ENCODE measurements around the gene GLDC.
"Not testable (repeated sequence)": the region's sequence is repeated elsewhere in the genome, so short reads cannot be mapped to it uniquely, and the experiment has no call there.

The GLDC gene

GRCh38 chr9:6565312-6565711, 80.2 kb downstream of the GLDC start:
- no peak for DNase-seq (ENCODE audit: low spot score)

- DNase-seq (ENCODE audit: low spot score), result no peak
Measured at GRCh38 chr9:6564868-6565267, 80.7 kb downstream of the GLDC start.

GRCh38 chr9:6564360-6564759, 81.2 kb downstream of the GLDC start:
- no peak for DNase-seq (ENCODE audit: low spot score)

DNA sequence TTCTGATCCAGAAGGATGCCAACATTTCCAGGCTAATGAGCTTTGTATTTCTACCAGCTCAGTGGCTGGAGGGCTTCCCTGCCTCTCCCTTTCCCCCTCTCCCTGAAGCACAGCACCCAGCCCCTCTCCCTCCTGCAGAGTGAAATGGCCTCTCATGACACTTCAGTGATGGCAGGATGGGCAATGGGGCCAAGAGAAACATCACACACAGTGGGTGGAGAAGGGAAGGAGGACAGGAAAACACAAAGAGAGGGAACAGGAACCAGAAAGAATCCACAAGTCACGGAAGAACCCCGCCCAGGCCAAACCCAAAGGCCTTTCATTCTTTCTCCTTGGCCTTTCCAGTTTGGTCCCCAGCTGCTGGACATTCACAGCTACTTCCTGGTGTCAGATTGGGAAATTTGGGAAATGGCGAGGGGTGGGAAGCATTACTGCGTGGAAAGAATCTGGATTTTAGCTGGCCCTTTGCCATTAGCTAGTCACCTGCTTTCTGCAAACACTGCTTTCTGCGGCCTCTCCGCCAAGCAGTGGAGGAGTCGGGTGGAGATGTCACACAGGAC, 82.6 kb downstream of the GLDC start:
- DNase-seq (ENCODE audit: low spot score), result no peak

DNA sequence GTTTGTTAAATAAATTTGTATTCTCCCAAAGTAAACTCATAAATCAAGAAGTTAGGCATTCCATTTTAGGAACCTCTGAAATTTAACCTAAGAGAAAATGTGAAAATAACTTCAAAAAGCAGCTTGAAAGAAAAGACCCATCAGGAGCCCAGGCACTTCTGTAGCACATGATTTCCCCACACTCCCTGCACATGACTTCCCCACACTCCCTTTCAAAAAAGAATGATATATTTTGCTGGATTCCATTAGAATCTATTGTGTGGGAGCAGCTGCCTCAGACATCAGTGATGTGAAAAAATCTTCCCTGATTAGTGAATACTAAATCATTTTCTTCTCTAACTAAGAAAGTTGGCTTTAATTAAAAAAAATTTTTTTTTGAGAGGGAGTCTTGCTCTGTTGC, 83.3 kb downstream of the GLDC start:
- no peak for DNase-seq (ENCODE audit: low spot score)

DNA sequence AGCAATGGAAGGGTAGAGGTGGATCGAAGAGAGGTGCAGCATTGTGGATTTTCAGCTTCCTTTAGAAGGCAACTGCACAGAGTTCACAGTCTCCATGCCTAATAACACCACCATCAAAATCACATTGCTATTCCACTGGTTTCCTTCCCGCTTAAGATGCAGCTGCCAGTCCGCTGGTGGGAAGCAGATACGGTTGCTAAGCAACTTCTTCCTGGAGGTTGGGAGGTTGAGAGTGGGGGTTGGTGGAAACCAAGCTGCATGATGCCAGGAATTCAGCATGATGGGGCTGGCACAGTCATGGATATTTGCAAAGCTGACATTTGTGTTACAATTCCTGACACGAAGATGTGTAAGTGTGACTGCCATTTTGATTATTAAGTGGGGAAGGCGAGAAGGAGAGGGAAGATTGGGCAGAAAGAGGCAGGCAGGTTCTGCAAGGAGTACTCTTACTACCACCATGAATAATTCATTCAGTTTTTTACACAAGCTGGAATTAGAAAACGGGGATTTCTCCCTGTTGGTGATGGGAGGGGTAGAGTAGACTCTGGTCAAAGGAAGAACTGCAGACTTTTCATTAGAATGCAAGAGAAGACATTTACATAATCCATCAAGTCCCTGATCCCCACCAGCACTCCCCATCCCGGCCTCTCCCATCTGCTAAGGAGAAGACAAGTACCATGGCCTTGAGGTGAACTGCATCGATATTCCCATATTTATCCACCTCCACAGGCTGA, 87.5 kb downstream of the GLDC start:
- DNase-seq (ENCODE audit: low spot score), result no peak

DNA sequence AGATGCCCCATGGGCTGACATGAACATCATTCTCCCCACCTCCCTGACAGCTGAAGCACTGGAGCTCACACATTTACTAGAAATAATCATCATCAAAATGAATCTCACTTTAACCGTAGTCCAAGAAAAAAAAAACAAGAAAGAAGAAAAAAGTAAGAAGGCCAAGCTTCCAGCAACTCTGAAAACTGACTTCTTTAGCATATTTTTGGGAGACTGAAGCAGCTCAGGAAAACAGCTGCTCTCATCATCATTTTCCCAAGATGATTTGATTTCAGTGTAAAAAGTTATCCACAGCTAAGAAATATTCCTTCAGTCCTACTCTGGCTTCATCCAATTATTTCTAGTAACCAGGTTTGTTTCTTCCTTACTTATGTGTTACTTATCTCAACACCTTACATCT, 91.7 kb downstream of the GLDC start:
- no peak for DNase-seq (ENCODE audit: low spot score)

DNA sequence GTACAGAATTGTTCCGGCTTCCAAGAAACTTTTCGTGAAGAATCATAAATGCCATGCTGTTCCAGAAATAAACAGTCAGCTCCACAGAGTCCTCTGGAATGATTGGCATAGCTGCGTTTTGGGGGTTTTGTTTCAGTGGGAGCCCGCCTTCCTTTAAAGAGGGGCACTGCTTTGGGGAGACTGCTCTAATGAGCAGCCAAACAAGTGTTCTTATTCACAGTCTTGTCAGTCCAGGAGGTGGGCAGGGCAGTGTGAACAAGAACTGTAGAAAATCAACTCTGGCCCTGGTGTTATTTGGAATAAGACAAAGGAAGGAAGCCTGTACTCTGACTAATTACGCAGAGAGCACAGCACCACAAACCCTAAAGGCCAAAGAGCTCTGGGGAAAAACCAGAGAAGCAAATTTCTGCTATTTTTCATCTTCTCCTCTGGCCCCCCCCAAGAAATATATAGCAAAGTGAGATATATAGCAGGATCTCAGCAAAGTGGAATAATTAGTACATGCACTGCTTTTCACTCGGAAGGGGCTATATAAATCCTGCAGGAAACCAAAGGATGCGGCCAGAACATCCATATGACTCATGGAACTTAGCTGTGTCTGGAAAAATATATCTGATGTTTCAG, 92.9 kb downstream of the GLDC start:
- DNase-seq (ENCODE audit: low spot score), result no peak

DNA sequence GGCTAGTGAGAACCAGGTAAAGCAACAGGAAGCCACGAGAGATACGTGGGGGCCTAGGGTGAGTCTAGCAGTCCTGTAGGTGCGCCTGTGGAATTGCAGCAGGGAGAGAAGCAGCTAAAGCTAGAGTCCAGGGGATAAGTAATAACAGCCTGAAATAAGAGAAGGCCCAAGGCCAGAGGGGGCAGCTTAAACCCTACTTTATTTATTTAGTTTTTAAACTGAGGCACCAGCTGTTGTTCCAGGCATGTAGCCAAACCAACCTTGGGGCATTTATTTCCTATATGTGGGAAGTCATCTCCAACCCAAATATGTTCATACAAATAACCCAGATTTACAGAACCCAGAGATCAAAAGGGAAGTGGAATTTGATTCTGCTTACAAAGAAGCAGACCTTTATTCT, 93.5 kb downstream of the GLDC start:
- DNase-seq (ENCODE audit: low spot score), result peak; percentile 62

DNA sequence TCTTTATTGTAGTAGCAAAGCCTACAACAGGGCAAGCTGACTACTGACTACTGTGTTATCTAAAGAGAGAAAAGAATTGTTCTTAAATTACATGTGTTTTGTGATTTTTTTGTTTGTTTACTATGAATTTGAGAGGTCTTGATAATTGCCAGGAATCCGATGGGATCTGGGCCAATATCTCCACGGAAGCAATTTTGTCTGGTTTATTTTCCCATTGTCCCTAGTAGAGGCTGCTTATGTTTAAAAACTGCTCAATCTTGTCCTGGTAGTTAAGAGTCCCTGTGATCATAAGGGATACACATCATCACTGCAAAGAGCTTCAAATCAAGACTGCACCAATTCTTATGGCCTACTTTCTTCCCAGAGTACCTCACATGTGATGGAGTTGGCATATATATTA, 94.4 kb downstream of the GLDC start:
- DNase-seq (ENCODE audit: low spot score), result no peak

GRCh38 chr9:6549106-6549800, 96.3 kb downstream of the GLDC start:
- no peak for DNase-seq (ENCODE audit: low spot score)

- DNase-seq (ENCODE audit: low spot score), result no peak
Measured at GRCh38 chr9:6545017-6545691, 100.4 kb downstream of the GLDC start.

GRCh38 chr9:6543204-6543603, 102.3 kb downstream of the GLDC start:
- DNase-seq (ENCODE audit: low spot score), result no peak

- not testable (repeated sequence) for DNase-seq (ENCODE audit: low spot score)
Measured at GRCh38 chr9:6542617-6543016, 102.9 kb downstream of the GLDC start.

DNA sequence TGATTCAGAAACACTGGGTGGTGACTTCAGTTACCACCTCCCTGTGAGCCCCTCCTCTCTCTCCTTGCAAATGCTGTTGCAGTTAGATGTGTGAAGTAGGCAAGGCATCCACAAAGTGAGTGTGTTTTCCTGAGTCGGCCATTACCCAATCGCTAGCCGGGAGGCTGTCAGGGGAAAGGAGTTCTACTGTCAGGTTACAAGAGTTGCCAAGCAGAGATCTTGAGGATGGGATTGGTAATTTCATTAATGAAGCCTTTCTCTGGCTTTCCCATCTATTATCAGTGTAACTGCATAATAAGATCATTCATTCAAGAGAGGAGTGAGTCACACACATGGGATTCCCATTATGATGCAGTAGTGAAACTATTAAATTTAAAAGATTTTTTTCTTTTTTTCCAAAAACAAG, 106.9 kb downstream of the GLDC start:
- no peak for DNase-seq (ENCODE audit: low spot score)

DNA sequence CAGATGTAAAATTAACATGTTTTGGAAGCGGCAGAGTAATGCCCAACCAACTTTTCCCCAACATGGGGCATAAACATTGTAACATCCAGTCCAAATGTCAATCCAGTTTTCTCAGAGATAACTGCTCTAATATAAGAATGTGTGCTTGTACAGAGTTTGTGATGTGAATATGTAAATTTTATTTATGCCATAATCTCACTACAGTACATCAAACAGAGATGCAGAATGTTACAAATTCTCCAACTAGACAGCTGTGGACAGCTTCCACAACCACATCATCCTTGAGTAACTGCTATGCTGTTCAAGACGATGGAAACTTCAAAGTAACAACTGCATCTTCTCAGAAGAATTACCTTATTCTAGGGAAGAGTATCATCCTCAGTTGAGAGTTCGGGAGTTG, 109.9 kb downstream of the GLDC start:
- DNase-seq (ENCODE audit: low spot score), result no peak

DNA sequence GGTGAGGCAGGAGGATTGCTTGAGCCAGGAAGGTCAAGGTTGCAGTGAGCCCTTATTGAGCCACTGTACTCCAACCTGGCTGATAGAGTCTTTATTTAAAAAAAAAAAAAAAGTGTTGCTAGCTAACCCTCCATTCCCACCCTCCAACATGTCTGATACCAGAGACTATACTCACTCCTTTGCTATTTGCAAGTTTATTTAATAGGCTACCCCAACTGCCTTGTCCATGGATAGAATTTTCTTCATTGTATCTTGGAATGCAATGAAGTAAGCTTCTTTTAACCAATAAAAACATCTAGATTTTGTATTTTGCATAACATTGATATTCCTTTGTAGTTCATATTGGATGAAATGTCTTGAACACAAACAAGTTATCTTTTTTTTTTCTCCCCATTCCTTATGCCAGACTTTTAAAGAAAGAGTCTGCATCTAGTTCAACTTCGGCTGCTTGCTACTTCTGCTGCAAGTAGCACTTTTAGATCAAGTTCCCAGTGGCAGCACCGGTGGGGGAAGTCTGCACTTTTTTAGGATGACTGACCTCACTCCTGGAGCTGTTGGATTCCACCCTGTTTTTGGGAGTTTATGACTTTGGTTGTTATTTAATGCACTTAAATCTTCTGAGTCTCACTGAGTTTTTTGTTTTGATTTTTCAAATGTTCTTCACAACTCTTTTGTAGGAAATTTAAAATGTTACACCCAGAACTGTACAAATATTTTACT, 120.0 kb downstream of the GLDC start:
- no peak for DNase-seq (ENCODE audit: low spot score)

GRCh38 chr9:6522263-6522662, 123.3 kb downstream of the GLDC start:
- DNase-seq (ENCODE audit: low spot score), result no peak

DNA sequence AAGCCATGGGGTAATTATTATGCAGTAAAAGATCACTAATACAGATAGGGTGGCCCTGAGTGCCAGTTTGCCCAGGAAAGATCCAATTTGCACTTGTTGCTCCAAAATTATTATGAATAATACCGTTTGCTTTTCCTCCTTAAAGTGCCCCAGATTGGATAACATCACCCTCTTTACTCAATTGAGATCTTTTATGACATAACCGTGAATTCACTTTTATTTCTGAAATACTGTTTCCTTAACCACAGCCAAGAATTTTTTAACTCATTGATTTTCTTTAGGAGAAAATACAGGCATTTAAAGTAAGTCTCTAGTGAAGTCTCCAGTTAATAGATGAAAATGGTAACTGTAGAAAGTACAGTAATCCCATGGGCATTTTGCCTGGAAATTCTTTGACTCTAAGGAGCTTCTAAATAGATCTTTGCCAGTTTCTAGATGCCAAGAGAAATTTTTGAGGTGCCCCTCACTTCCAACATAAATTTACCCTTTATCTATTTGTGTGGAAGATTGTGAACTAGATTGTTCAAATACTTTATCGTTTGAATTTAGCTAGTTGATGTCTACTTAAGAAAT, 133.4 kb downstream of the GLDC start:
- no peak for DNase-seq (ENCODE audit: low spot score)

DNA sequence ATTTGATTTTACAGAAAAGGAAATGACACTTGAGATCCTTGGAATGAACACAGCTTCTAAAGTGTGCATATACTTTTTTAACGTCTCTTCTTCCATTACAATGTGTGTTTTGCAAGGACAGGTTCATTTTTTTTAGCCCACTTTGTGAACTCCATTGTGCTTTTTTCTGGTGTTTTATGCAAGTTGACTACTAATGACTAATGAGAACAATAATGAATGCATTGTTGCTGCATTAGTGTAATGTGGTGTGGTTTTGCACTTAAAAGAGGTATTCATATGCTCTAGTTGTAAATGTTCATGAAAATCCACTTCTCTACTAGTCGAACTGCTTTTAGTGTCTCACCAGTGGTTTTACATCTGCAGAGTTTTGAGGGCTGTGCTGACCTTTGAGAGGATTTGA, 139.0 kb downstream of the GLDC start:
- no peak for DNase-seq (ENCODE audit: low spot score)

DNA sequence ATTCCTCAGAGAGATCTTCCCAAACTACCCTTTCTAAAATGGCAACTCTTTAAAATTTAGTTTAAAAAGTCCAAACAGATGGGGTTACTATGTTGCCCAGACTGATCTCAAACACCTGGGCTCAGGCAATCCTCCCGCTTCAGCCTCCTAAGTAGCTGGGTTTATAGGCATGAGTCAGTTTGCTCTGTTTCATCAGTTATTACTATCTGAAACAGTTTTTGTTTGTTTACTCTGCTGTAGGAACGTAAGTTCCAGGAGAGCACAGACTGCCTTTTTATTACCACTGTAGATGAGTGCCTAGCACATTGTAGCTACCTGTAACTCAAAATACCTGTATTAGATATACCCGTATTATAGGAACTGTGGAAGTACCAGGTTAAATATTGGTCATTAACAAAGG, 143.1 kb downstream of the GLDC start:
- DNase-seq (ENCODE audit: low spot score), result no peak

All from D341Med (cell line).